Measurements from ENCODE around the gene SNTG2. TPM values are rescaled to one million over a fixed set of nuclear protein-coding genes. Genes with fewer than 3 reads are reported as not detected.

The SNTG2 gene
- total and polyA plus RNA-seq, 2 donors (not counting 3 experiments of a cell fraction or from before 2014, with no cell fraction given) = not detected

GRCh38 chr2:1033069-1033468 lies 82.4 kb downstream of the SNTG2 start:
- Histone ChIP-seq H3K27me3 (ENCODE audit: control insufficient read depth in 2 of 2, insufficient read depth in 2 of 2, low read length in 2 of 2) (no peaks in the 10 kb centered on the region), H3K4me3 (replicated peaks in 1 of 3; ENCODE audit: insufficient read depth in 1 of 3, low read depth in 1 of 3, low read length in 3 of 3) (no peak overlapping the region), H3K79me2 (ENCODE audit: control insufficient read depth, insufficient read depth, low read length) (no peaks in the 10 kb centered on the region), H3K27ac (ENCODE audit: insufficient read depth, low read depth, low read length) (no peak overlapping the region), H3K9me1 (replicated peaks; ENCODE audit: control insufficient read depth, extremely low read depth, insufficient read depth, low read length) (no peaks in the 10 kb centered on the region), H3K4me2 (ENCODE audit: insufficient read depth, low read length) (no peak overlapping the region), H3K9ac (replicated peaks; ENCODE audit: extremely low read depth, insufficient read depth, low read length) (no peak overlapping the region), H4K20me1 (replicated peaks; ENCODE audit: control insufficient read depth, extremely low read depth, insufficient read depth, low read length) (no peaks in the 10 kb centered on the region), H2AFZ (ENCODE audit: low read depth, low read length) (no peak overlapping the region), H3K9me3 (replicated peaks; ENCODE audit: control insufficient read depth, insufficient read depth, low read length) (peaks cover 3% of the 10 kb centered on the region), H3K36me3 (ENCODE audit: control insufficient read depth in 2 of 2, extremely low read depth in 1 of 2, insufficient read depth in 2 of 2, low read length in 2 of 2) (no peaks in the 10 kb centered on the region), H3K4me1 (ENCODE audit: control insufficient read depth, extremely low read depth, insufficient read depth, low read length) (no peaks in the 10 kb centered on the region)
- CTCF ChIA-PET = no interaction called here
- no peak for DNase-seq (ENCODE audit: low read depth, low spot score)
- intact Hi-C loops (cut with micrococcal nuclease) (no loop called here), dilution Hi-C loops (cut with MboI; ENCODE audit: extremely low pct_ligation_motif_present, low sequenced_read_pairs) (no loop called here)
- BruUV-seq (replicated peaks) = no TSS peak
- POLR2A ChIA-PET = no interaction called here
- no peak for TF ChIP-seq POLR2AphosphoS5 (IDR thresholded peaks at IDR 0.05; ENCODE audit: insufficient read depth, low read depth, low read length)
- TF ChIP-seq, protein P1, sequence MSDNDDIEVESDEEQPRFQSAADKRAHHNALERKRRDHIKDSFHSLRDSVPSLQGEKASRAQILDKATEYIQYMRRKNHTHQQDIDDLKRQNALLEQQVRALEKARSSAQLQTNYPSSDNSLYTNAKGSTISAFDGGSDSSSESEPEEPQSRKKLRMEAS (IDR thresholded peaks at IDR 0.05; ENCODE audit: insufficient read depth, insufficient read length) = no peak
- no peak for TF ChIP-seq GATA2 (IDR thresholded peaks at IDR 0.05; ENCODE audit: insufficient read depth, insufficient read length, low read depth, low read length)
- TF ChIP-seq JUN (IDR thresholded peaks at IDR 0.05; ENCODE audit: borderline replicate concordance, insufficient read depth, insufficient read length, low read depth) = no peak
- TF ChIP-seq POLR2A (IDR thresholded peaks at IDR 0.05; ENCODE audit: low read depth, low read length) = no peak
- no peak for TF ChIP-seq EZH2 (IDR thresholded peaks at IDR 0.05; ENCODE audit: borderline replicate concordance, low read depth, low read length, severe bottlenecking)
- TF ChIP-seq, protein P2, sequence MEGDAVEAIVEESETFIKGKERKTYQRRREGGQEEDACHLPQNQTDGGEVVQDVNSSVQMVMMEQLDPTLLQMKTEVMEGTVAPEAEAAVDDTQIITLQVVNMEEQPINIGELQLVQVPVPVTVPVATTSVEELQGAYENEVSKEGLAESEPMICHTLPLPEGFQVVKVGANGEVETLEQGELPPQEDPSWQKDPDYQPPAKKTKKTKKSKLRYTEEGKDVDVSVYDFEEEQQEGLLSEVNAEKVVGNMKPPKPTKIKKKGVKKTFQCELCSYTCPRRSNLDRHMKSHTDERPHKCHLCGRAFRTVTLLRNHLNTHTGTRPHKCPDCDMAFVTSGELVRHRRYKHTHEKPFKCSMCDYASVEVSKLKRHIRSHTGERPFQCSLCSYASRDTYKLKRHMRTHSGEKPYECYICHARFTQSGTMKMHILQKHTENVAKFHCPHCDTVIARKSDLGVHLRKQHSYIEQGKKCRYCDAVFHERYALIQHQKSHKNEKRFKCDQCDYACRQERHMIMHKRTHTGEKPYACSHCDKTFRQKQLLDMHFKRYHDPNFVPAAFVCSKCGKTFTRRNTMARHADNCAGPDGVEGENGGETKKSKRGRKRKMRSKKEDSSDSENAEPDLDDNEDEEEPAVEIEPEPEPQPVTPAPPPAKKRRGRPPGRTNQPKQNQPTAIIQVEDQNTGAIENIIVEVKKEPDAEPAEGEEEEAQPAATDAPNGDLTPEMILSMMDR (IDR thresholded peaks at IDR 0.05; ENCODE audit: extremely low read depth in 1 of 2, insufficient read depth in 1 of 2, low read depth in 1 of 2, low read length in 2 of 2) = no peak
- no peak for TF ChIP-seq FOS (IDR thresholded peaks at IDR 0.05; ENCODE audit: borderline replicate concordance, insufficient read depth, low read length)
- TF ChIP-seq MYC (IDR thresholded peaks at IDR 0.05; ENCODE audit: low read depth, low read length) = no peak
- FAIRE-seq = no peak
